Lower leg skin (tissue), 4 donors: ENCODE measurements around the gene PMEL. TPM values are rescaled to one million over a fixed set of nuclear protein-coding genes. Genes with fewer than 3 reads are reported as not detected.
"Not testable (repeated sequence)": the region's sequence is repeated elsewhere in the genome, so short reads cannot be mapped to it uniquely, and the experiment has no call there.

ENCODE experiments used
- DNase-seq, 2 donors: peaks; one replicate each; pipeline ENCODE4 v3.0.0-alpha.2; 2019; ENCODE audit warnings: low spot score in 2 of 2
- H3K4me3 ChIP-seq: fragments of 200-600 bp; sonication (generic); 2 replicates; pipeline ENCODE4 v1.5.1; 2017; ENCODE audit warnings: mild to moderate bottlenecking, low read depth; ENCODE audit not compliant: poor library complexity, severe bottlenecking
- POLR2A ChIP-seq, 2 donors: fragments of 450-650 bp; IDR thresholded peaks; one replicate each; pipeline ENCODE4 v1.6.1; 2016 to 2017; ENCODE audit warnings: antibody characterized with exemption in 2 of 2, mild to moderate bottlenecking in 1 of 2, moderate library complexity in 1 of 2
- WGBS, 2 donors: methylation state at CpG; one replicate each; pipeline ENCODE4 v1.1.5; 2018; 5-methylcytosine and 5-hydroxymethylcytosine counted together
- intact Hi-C: fragments of 100-400 bp; cut with DNase I; formaldehyde crosslinking; loops from one replicate; pipeline ENCODE4 v1.15.0; 2023; ENCODE audit warnings: low total_unique reads
- total RNA-seq, 4 donors: library from RNA; depleted of rRNA; stranded (reverse); fragments of >200 nt; gene quantifications; one replicate each; pipeline ENCODE4 v1.1.0, GENCODE V29; 2016
- TF ChIP-seq, protein P1 (sequence below), 3 donors: fragments of 450-650 bp; IDR thresholded peaks; one replicate each; pipeline ENCODE4 v1.5.1; 2016; ENCODE audit warnings: antibody characterized with exemption in 3 of 3, mild to moderate bottlenecking in 3 of 3, moderate library complexity in 2 of 3

Gene PMEL
- total RNA-seq, 4 donors from 2014 or later, result 17.2 to 49.3 (median 34.2) TPM

DNA sequence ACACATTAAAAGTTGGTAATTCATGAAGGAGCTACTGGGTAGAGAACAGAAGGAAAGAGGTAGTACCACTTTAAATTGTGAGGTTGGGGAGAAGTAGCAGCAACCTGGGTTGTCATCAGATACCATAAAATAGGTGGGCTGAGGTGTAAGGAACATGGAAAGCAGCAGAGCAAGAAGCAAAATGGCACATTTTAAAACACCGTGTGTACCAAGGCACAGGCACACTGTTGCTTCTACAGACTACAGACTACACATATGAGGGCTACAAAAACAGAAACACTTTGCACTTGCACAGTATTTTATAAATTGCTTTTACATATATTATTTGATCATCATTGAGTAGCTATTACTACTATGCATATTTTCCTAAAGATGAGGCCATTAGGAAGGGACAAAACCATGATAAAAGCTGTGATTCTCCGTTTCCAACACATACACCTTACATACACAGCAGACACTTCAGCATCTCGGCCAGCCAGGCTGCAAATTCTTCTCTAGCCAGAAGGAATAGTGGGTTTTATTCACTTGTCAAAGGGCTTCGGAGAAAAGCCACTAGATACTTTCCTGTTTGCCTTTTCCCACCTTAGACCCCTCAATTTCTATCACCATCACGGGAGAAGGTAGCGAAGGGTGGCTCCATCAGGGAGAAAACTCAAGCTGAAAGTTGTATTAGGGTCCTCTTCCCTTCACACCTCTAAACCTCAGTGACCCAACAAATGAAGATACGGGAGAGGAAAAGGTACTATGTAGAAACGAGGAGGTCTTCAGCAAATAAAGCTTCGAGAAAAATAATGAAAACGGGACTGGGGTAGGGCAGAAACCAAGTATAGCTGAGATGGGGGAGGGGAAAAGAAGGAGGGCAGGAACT lies 39.7 kb downstream of the PMEL start:
- WGBS, 2 donors, result 10 to 11% methylated on average over 10 of the region's 10 CpGs
- TF ChIP-seq, protein P1, sequence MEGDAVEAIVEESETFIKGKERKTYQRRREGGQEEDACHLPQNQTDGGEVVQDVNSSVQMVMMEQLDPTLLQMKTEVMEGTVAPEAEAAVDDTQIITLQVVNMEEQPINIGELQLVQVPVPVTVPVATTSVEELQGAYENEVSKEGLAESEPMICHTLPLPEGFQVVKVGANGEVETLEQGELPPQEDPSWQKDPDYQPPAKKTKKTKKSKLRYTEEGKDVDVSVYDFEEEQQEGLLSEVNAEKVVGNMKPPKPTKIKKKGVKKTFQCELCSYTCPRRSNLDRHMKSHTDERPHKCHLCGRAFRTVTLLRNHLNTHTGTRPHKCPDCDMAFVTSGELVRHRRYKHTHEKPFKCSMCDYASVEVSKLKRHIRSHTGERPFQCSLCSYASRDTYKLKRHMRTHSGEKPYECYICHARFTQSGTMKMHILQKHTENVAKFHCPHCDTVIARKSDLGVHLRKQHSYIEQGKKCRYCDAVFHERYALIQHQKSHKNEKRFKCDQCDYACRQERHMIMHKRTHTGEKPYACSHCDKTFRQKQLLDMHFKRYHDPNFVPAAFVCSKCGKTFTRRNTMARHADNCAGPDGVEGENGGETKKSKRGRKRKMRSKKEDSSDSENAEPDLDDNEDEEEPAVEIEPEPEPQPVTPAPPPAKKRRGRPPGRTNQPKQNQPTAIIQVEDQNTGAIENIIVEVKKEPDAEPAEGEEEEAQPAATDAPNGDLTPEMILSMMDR (IDR thresholded peaks at IDR 0.05), result no peak
- no peak for TF ChIP-seq POLR2A (IDR thresholded peaks at IDR 0.05)
- peak overlapping the region; percentile 73 for H3K4me3 ChIP-seq
- intact Hi-C loops, result loop anchor here (10.0 kb wide), 1 partner anchor 91 kb away; no protein-coding TSS in a partner anchor
- DNase-seq, result peak in 1 of 2 donors; percentile 29

DNA sequence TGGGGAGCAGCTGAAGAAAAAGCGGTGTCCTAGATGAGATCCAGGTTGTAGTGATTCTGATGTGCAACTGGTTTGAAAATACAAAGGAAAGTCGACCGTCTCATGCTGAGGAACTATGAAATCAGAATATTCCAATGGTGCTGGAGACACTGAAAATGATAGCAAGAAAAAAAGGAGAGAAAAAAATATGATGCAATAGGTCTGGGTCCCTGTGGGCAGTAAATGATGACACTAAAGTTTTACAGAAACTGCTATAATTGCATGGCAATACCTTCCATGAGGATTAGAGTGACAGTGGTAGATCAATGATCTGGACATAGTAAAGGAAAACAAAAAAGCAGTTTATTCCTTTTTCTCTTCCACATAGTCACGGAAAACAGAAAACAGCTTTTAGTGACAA lies 40.5 kb downstream of the PMEL start:
- intact Hi-C loops, result loop anchor here (10.0 kb wide), 1 partner anchor 91 kb away; no protein-coding TSS in a partner anchor
- WGBS, 2 donors, result 71 to 81% methylated on average over 4 of the region's 4 CpGs
- no peak overlapping the region for H3K4me3 ChIP-seq
- no peak for DNase-seq
- TF ChIP-seq, protein P1 (IDR thresholded peaks at IDR 0.05), result no peak
- no peak for TF ChIP-seq POLR2A (IDR thresholded peaks at IDR 0.05)

DNA sequence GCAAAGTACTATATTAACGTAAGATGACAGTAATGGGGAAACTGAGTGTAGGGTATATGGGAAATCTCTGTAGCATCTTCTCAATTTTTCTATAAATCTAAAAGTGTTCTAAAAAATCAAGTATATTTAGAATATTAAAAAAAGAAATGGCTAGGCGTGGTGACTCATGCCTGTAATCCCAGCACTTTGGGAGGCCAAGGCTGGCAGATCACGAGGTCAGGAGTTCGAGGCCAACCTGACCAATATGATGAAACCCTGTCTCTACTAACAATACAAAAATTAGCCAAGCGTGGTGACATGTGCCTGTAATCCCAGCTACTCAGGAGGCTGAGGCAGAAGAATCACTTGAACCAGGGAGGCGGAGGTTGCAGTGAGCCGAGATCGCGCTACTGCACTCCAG lies 42.2 kb downstream of the PMEL start:
- not testable (repeated sequence) for H3K4me3 ChIP-seq
- intact Hi-C loops, result loop anchor here (10.0 kb wide), 1 partner anchor 89 kb away; no protein-coding TSS in a partner anchor
- peak in 1 of 2 donors; percentile 10 for DNase-seq
- 92 to 96% methylated on average over 9 of the region's 9 CpGs for WGBS, 2 donors

DNA sequence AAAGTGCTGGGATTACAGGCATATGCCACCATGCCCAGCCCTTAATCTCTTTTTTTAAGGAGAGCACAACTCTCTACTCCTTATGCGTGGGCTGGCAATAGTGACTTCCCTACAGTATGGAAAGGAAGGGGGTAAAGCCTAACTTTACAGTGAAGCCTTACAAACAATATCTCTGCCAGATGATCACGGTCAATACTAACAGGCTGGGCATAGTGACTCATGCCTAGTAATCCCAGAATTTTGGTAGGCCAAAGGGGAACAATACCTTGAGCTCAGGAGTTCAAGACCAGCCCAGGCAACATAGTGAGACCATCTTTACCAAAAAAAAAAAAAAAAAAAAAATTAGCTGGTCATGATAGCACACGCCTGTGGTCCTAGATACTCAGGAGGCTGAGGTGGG lies 43.7 kb downstream of the PMEL start:
- WGBS, 2 donors, result 85 to 88% methylated on average over 3 of the region's 3 CpGs
- TF ChIP-seq, protein P1 (IDR thresholded peaks at IDR 0.05), result no peak
- no peak for TF ChIP-seq POLR2A (IDR thresholded peaks at IDR 0.05)
- intact Hi-C loops, result loop anchor here (10.0 kb wide), 1 partner anchor 87 kb away; no protein-coding TSS in a partner anchor

DNA sequence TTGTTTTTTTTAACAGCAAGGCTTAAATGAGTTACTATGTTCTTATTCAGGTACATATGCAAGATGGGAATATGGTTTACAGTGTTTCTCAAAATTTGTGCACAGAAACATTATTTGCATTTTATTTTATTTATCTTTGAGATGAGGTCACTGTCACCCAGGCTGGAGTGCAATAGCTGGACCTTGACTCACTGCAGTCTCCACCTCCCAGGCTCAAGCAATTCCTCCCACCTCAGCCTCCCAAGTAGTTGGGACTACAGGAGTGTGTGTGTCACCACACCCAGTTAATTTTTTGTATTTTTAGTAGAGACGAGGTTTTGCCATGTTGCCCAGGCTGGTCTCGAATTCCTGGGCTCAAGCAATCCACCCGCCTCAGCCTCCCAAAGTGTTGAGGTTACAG lies 46.8 kb downstream of the PMEL start:
- H3K4me3 ChIP-seq, intact Hi-C loops: not testable (repeated sequence)
- DNase-seq, result peak in 1 of 2 donors; percentile 17
- 74 to 86% methylated on average over 3 of the region's 3 CpGs for WGBS, 2 donors

More for the DNA sequence above, 43.7 kb downstream of the PMEL start:
- H3K4me3 ChIP-seq, result no peak overlapping the region
- DNase-seq, result peak in 1 of 2 donors; percentile 3

DNA sequence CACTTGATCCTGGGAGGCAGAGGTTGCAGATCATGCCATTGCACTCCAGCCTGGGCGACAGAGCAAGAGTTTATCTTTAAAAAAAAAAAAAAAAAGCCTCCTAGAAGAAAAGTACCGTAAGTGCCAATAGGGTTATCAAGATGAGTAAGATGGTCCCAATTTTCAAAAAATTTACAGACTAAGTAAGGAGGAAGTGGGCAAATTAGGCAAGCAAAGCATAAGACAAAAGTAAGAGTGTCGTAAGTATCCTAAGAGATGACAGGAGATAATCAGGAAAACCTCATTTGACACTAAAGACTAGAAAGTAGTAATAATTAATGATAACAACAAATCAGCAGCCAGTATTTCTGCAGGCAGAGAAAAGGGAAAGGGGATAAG lies 50.4 kb downstream of the PMEL start:
- intact Hi-C loops, result no loop called here
- TF ChIP-seq POLR2A (IDR thresholded peaks at IDR 0.05), result no peak
- TF ChIP-seq, protein P1 (IDR thresholded peaks at IDR 0.05), result no peak
- 78 to 84% methylated on average over 3 of the region's 3 CpGs for WGBS, 2 donors
- no peak for DNase-seq
- H3K4me3 ChIP-seq, result no peak overlapping the region
